ENCODE data around the gene APBB1IP.
"Not testable (repeated sequence)": the region's sequence is repeated elsewhere in the genome, so short reads cannot be mapped to it uniquely, and the experiment has no call there.

Gene APBB1IP

DNA sequence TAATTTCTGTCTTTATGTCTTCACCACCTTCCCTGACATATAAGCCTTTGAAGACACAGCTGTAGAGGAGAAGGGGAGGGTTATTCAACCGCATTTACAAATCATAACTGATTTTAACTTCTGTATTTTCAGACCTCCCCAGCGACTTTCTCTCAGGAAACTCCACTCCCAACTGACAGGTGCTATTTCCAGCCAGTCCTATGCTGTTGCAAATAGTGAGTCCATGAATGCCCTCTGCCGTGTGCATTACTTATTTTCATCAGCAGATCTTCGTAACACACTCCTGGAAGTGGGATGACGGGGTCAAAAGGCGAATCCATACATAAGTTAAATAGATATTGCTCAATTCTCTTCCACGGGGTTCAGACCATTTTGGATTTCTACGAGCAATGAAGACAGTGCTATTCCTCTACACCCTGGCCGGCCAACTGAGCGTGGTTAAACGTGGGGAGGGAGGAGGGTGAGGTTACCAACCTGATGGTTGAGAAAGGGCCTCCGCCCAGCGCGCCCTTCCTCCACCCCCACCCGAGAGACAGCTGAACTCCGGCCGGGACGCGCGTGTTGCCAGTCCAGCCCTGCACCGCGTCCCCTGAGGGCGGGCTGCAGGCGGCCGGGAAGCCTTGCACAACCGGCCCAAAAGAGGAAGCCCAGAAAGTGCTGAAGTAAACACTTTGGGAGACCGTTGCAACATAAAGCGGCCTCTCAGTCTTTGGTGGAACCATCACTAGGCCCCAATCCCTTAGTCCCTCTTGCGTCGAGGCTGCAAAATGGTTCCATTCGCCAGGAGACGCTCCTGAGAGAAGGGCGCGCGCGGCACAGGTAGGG, at the start of gene APBB1IP:
Gene APBB1IP (plus strand): TSS at position 705 of the 825 bp plus-strand sequence. CDS start 53,986 bp downstream, outside the sequence.
- peak; percentile 69 for DNase-seq (ENCODE audit: low read depth)

GRCh38 chr10:26389533-26389932, 48.6 kb upstream of the APBB1IP start:
- DNase-seq (ENCODE audit: low read depth): no peak

DNA sequence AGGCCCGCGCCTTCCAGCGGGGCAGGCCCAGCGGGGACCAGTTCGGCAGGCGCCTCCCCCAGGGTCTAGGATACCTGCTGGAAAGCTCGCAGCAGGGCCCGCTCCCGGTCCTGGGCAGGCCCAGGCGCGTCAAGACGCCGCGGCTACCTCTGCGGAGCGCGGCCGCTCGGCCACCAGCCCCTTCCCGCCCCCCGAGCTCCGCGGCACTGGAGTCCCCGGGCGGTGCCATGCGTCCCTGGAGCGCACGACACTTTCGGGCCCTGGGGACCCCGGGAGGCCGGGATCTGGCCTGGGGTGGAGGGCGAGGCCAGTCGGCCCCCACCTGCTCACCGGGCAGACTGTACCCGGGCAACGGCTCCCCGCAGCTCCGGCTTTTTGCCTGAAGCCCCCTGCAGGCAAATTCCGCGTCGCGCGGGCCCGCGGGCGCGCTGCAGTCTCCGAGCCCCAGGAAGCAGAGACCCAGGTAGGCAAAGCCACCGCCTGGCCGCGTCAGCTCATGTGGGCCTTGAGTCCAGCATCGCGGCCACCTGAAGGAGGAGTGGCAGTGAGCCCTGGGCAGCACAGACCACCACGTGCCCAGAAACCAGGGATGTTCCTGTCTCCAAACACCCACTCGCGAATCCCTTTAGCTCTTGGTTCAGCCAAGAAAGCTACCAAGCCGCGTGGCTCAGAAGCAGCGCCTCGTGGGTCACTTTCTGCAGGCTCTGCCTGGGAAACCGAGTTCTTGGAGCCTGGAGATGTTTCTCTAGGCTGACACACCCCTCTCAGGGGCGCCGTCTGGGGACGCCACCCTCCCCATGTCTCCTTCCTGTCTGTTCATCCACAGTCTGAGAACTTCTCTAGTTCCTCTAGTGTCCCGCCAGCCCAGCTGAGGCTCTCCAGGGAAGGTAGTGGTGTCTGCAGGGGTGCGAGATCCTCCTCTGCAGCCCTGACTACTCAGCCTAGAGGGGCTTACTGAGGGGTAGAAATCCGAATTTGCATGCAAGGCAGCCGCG, 46.1 kb upstream of the APBB1IP start:
- no peak for DNase-seq (ENCODE audit: low read depth)

- not testable (repeated sequence) for DNase-seq (ENCODE audit: low read depth)
These were observed 39.8 kb upstream of the APBB1IP start for GRCh38 chr10:26398353-26398752.

DNA sequence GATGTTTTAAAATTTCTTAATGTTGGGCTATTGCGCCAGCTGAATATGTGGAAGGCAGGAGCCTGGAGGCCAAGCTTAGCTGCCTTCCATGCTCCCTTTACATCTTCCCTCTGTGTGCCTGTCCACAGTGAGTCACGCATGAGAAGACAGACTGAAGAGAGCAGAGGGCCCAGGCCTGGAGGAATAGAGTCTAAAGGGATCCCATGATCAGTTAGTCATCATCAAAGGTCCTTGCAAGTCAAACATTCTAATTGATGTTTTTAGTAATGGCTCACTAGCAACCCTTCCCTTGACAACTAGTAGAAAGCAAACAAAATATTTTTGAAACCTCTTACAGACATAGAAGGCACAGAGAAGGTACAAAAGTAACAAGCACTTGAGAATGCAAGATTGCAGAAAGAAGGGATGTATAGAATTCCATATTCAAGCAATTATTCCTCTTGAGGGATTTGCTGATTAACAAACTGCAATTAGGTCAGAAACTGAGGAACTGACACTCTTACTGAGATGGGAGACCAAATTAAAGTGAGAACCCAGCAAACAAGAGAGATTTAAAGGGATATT, 30.7 kb upstream of the APBB1IP start:
- peak; percentile 86 for DNase-seq (ENCODE audit: low read depth)

GRCh38 chr10:26408858-26409494, 29.2 kb upstream of the APBB1IP start:
- no peak for DNase-seq (ENCODE audit: low read depth)

GRCh38 chr10:26410356-26410755, 27.8 kb upstream of the APBB1IP start:
- DNase-seq (ENCODE audit: low read depth): no peak

DNA sequence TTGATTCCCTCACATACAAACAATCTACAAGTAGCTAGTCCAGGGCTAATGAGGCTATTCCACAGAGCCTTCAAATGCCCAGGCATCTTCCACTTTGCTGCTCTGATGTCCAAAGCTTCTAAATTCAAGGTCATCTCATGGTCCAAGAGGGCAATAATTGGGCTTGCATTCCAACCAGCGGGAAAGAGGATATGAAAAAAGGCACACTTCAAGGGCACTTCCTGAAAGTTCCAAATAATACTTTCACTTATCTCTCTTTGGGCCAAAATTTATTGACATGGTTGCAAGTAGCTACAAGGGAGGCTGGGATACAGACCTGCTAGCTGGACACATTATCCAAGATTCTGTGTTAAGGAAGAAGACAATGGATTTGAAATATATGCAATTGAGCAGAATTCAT, 25.2 kb upstream of the APBB1IP start:
- DNase-seq (ENCODE audit: low read depth): no peak

DNA sequence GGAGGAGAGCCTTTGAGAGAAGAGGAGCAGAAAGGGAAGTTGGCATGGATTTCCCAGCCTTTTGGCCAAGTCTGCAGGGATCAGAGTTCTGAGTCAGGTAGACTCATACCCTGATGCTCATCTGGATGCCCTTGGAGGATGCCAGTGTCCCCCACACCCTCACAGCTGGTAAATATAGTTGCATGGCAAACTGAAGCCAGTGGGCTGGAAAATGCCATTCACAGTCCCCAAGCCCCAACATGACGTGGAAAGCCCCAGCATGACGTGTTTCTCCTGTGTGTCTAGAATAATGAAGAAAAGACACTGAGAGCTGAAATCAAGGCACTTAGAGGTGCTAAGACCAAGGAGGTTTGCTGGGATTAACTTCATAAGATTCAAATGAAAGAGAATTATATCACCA, 24.8 kb upstream of the APBB1IP start:
- DNase-seq (ENCODE audit: low read depth): no peak

- DNase-seq (ENCODE audit: low read depth): no peak
These were observed 21.0 kb upstream of the APBB1IP start for GRCh38 chr10:26417136-26417535.

DNA sequence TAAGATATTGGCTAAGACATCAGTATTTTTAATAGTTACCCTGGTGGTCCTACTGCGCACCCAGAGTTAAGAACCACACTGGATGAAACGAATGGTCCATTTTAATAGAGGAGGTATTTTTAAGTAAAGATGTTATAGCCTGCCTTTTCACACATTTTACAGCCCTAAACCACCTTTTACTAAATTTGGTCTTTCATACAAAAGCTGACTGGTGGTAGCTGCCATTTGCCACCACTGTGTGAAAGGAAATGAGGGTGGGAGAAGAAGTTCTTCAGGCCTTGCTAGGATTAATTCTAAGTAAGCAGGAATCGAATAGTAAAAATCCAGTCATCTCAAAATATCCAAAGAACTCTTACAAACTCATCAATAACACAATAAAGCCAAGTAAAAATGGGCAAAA, 15.2 kb upstream of the APBB1IP start:
- no peak for DNase-seq (ENCODE audit: low read depth)

DNA sequence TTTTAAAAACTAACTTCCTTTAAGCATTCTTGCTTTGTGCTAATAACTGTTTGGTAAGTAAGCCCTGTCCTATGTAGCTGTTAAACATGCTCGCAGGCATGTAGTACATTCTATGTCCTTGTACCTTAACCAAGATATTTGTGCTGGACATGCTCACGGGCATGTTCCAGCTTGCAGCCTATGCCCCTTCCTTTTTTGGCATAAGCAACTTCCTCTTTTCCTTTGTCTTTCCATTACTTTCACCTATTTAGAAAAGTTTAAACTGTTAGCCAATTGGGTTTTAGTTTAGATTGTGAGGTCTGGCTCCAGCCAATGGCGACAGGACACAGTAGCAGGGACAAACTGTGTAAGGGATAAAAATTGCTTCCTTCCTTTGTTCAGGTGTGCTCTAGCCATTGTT, 14.4 kb upstream of the APBB1IP start:
- no peak for DNase-seq (ENCODE audit: low read depth)

GRCh38 chr10:26430641-26431163, 7.4 kb upstream of the APBB1IP start:
- DNase-seq (ENCODE audit: low read depth): peak; percentile 72

DNA sequence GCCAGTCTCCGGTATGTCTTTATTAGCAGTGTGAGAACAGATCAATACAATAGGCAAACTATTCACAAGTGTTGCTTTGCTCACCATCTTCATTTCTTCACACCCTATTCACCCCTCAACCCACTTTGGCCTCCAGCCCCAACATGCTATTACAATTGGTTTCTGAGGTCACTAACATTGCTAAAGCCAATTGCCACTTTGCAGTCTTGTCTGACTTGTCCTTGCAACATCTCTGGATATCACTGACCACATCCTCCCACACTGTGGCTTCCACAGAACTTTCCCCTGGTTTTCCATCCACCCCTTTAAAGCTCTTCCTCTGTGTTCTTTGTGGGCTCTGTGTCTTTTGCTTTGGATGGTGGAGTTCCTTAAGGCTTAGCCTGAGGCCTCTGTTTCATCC, 5.2 kb upstream of the APBB1IP start:
- peak; percentile 51 for DNase-seq (ENCODE audit: low read depth)

GRCh38 chr10:26435852-26436251, 2.3 kb upstream of the APBB1IP start:
- DNase-seq (ENCODE audit: low read depth): no peak

DNA sequence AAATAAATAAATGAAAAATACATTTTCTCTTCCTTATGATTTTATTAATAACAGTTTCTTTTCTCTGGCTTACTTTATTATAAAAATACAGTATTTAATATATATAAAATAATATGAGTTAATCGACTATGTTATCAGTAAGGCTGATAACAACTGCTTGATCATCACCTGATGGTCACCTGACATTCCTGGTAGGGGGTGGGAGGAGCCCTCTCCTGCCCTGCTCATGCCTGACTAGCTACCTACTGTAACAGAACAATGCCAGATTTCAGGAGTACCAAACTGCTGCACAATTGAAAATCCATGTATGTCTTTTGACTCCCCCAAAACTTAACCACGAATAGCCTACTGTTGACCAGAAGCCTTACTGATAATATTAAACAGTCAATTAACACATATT, 1.3 kb upstream of the APBB1IP start:
- no peak for DNase-seq (ENCODE audit: low read depth)

- peak; percentile 60 for DNase-seq (ENCODE audit: low read depth)
These were observed 597 bp downstream of the APBB1IP start for GRCh38 chr10:26438534-26439341.

GRCh38 chr10:26439406-26440087, 1.4 kb downstream of the APBB1IP start:
- DNase-seq (ENCODE audit: low read depth): peak; percentile 59

GRCh38 chr10:26440088-26440470, 1.9 kb downstream of the APBB1IP start:
- no peak for DNase-seq (ENCODE audit: low read depth)

GRCh38 chr10:26441491-26442214, 3.5 kb downstream of the APBB1IP start:
- peak; percentile 92 for DNase-seq (ENCODE audit: low read depth)

Measured in EH (cell line).